NK-92 (cell line): Measurements from ENCODE around the gene ITGAX.

ENCODE experiments used
- DNase-seq: peaks from one replicate; lab custom pipeline; 2025; ENCODE audit not compliant: unreplicated experiment; lab: John Stamatoyannopoulos, UW

The ITGAX gene

GRCh38 chr16:31371619-31372484 lies 16.9 kb downstream of the ITGAX start:
- no peak for DNase-seq

GRCh38 chr16:31373235-31373634 lies 18.3 kb downstream of the ITGAX start:
- DNase-seq: no peak

GRCh38 chr16:31375231-31375630 lies 20.3 kb downstream of the ITGAX start:
- no peak for DNase-seq

- DNase-seq: no peak
These were observed 21.7 kb downstream of the ITGAX start for GRCh38 chr16:31376705-31377104.

GRCh38 chr16:31377210-31377903 lies 22.4 kb downstream of the ITGAX start:
- DNase-seq: no peak

- DNase-seq: no peak
These were observed 25.2 kb downstream of the ITGAX start for GRCh38 chr16:31380201-31380600.

GRCh38 chr16:31382485-31383161 lies 27.6 kb downstream of the ITGAX start:
- DNase-seq: no peak

GRCh38 chr16:31385680-31386079 lies 30.7 kb downstream of the ITGAX start:
- DNase-seq: no peak

GRCh38 chr16:31386157-31386984 lies 31.4 kb downstream of the ITGAX start:
- DNase-seq: no peak

GRCh38 chr16:31388535-31388934 lies 33.6 kb downstream of the ITGAX start:
- DNase-seq: no peak

- DNase-seq: no peak
These were observed 35.6 kb downstream of the ITGAX start for GRCh38 chr16:31390504-31391041.

- no peak for DNase-seq
These were observed 38.1 kb downstream of the ITGAX start, which contains the start of gene ITGAD for GRCh38 chr16:31393056-31393455. ITGAD (plus strand) TSS chr16:31393335; CDS start chr16:31393361, 26 bp downstream.

- no peak for DNase-seq
These were observed 40.7 kb downstream of the ITGAX start for GRCh38 chr16:31395647-31396046.

- no peak for DNase-seq
These were observed 42.2 kb downstream of the ITGAX start for GRCh38 chr16:31397096-31397660.

GRCh38 chr16:31397701-31398100 lies 42.7 kb downstream of the ITGAX start:
- no peak for DNase-seq

GRCh38 chr16:31400191-31400590 lies 45.2 kb downstream of the ITGAX start:
- DNase-seq: no peak

- DNase-seq: no peak
These were observed 46.5 kb downstream of the ITGAX start for GRCh38 chr16:31401436-31401835.

- DNase-seq: no peak
These were observed 47.7 kb downstream of the ITGAX start for GRCh38 chr16:31402687-31403086.

- DNase-seq: no peak
These were observed 48.8 kb downstream of the ITGAX start for GRCh38 chr16:31403590-31404352.
